ENCODE measurements around the gene S100A7. TPM values are rescaled to one million over a fixed set of nuclear protein-coding genes. Genes with fewer than 3 reads are reported as not detected.

The S100A7 gene
- total RNA-seq, 1 donor = not detected

DNA sequence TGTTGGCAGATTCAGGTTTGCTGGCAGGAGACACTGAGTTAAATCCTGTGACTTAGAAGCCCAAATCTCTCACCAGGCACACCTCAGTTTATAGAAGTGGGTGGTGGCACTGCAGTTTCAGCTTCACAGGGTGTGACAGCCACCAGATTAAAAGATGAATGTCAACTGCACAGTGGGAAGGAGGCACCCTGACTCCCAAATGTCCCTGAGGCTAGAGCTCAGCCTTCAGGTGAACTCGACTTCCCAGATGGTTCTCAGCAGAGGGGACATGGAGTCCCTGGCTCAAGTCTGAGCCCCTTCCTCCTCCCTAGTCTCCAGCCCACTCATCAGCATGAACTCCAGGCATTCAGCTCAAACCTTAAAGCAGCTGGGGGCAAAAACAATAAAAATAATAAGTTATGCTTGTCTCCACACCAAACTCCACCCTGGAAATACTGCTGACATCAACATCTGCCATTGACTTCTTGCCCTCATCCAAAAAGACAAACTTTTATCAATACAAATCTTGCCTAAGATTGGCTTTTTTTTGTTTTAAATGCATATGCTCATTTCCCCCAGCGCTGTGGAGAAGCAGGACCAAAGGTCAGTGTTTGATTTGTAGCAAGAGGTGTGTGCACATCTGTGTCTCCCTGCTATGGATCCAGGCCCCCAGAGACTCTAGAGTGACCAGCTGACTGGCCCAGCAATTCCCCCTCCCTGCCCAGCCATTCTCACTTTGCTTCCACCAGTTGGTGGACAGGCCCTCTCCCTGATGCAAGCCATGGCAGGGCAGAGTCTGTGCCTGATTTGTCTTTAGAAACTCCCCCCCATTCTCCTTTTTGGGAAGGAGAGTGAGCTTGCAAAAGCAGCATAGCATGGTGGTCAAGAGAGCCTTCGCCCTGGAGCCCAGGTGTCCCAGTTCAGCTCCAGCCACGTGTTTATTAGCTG, 18.5 kb upstream of the S100A7 start:
- TF ChIP-seq, protein P1, sequence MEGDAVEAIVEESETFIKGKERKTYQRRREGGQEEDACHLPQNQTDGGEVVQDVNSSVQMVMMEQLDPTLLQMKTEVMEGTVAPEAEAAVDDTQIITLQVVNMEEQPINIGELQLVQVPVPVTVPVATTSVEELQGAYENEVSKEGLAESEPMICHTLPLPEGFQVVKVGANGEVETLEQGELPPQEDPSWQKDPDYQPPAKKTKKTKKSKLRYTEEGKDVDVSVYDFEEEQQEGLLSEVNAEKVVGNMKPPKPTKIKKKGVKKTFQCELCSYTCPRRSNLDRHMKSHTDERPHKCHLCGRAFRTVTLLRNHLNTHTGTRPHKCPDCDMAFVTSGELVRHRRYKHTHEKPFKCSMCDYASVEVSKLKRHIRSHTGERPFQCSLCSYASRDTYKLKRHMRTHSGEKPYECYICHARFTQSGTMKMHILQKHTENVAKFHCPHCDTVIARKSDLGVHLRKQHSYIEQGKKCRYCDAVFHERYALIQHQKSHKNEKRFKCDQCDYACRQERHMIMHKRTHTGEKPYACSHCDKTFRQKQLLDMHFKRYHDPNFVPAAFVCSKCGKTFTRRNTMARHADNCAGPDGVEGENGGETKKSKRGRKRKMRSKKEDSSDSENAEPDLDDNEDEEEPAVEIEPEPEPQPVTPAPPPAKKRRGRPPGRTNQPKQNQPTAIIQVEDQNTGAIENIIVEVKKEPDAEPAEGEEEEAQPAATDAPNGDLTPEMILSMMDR (IDR thresholded peaks at IDR 0.05; ENCODE audit: insufficient read depth, low read depth, low read length) = no peak
- H3K4me3 ChIP-seq (ENCODE audit: low read depth, low read length) = no peak overlapping the region
- no peak for DNase-seq (ENCODE audit: low read depth)

DNA sequence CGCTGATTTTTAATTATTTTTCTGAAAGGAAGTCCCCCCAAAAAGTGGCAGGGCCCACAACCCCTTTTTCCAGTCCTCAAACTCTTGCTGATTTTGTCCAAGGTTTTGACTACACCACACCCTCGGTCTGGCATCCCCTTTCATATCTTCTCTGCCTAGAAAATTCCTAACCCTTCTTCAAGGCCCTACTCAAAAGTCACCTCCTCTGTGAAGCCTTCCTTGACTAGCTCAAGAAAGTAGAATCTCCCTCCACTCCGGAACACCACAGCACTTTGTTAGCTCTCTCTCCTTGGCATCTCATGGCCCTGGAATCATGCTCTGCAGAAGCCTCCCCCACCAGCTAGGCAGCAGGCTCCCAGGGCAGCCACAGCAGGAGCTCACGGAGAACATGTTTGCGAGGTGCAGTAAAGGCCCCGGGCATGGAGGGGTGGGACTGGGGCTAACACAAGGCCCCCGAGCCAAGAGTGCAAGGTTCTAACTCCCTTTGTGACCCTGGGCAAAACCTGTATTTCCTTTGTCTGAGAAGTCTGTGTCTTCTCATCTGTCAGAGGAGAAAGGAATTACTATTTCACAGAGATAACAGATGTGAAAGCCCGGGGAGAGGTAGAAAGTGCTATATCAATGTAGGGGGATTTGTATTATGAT, 17.7 kb upstream of the S100A7 start:
- no peak overlapping the region for H3K4me3 ChIP-seq (ENCODE audit: low read depth, low read length)
- DNase-seq (ENCODE audit: low read depth) = no peak
- TF ChIP-seq, protein P1 (IDR thresholded peaks at IDR 0.05; ENCODE audit: insufficient read depth, low read depth, low read length) = no peak

DNA sequence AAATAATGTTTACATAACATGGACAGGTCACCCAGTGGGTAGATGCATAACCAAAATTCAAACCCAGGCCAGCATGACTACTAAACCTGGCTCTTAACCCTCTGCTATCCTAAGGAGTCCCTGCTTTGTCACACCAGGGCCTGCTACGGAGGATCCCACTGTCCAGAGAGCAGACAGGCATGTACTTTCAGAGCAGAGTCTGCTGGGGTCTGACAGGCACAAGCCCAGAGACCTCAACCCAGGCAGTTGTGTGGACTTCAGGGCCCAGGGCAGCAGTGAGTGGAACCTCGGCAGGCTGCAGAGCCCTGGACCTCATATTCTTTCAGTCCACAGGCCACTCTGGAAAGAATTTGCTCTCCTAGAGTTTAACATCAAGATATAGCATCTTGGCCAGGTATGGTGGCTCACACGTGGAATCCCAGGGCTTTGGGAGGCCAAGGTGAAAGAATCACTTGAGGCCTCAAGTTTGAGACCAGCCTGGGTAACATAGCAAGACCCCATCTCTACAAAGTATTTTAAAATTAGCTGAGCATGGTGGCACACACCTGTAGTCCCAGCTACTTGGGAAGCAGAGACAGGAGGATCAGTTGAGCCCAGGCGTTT, 16.1 kb upstream of the S100A7 start:
- DNase-seq (ENCODE audit: low read depth) = no peak
- no peak overlapping the region for H3K4me3 ChIP-seq (ENCODE audit: low read depth, low read length)
- TF ChIP-seq, protein P1 (IDR thresholded peaks at IDR 0.05; ENCODE audit: insufficient read depth, low read depth, low read length) = no peak

DNA sequence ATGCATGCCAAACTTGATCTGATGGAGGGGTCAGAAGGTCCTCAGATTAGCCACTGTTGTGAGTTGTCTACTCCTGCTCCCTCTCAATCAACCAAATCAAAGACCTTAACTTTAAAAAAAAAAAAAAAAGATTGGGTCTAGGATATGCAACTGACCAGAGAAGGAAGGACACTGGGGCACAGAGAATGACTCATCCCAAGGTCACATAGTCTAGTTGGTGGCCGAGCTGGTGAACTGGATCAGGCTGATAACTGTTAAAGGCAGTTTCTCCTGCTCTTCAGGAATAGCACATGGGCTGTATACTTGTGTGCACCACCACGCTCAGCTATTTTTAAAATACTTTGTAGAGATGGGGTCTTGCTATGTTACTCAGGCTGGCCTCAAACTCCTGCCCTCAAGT, 14.8 kb upstream of the S100A7 start:
- H3K4me3 ChIP-seq (ENCODE audit: low read depth, low read length) = no peak overlapping the region
- DNase-seq (ENCODE audit: low read depth) = no peak
- TF ChIP-seq, protein P1 (IDR thresholded peaks at IDR 0.05; ENCODE audit: insufficient read depth, low read depth, low read length) = no peak

DNA sequence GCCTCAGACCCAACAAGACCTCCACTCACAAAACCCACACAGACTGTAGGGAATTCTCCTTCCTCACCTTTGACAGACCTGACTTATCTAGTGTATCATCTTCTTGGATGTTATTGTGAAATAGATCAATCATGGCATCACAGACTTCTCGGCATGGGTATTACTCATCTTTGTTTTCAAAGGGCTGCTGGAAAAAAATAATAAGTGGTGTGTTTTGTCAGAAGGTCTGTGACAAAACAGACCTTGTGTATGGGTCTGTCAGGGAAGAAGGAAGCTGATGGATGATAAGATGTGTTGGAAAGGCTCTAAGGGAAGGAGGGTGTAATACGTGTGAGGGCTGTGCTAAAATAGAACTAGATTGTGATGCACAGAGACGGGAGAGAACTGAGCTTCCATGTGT, 13.9 kb upstream of the S100A7 start:
- DNase-seq (ENCODE audit: low read depth) = peak; percentile 32
- TF ChIP-seq, protein P1 (IDR thresholded peaks at IDR 0.05; ENCODE audit: insufficient read depth, low read depth, low read length) = no peak
- H3K4me3 ChIP-seq (ENCODE audit: low read depth, low read length) = no peak overlapping the region

DNA sequence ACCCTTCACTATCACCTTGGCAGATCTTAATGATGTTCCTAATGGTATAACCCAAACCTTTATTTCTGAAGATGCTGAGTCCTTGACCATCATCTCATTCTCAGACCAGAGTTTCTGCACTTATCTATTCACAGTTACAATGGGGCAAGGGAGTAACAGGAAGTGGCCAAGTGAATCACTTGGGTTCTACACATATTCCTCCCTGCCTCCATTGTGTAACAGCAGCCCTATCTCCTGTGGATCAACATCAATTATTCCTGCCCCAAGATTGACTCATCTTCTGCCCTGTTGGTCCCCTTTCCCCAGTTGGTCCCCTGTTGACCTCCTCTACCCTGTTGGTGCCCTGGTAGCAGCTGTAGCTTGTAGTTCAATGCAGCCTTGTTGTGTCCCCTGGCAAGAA, 10.3 kb upstream of the S100A7 start:
- H3K4me3 ChIP-seq (ENCODE audit: low read depth, low read length) = no peak overlapping the region
- TF ChIP-seq, protein P1 (IDR thresholded peaks at IDR 0.05; ENCODE audit: insufficient read depth, low read depth, low read length) = no peak
- no peak for DNase-seq (ENCODE audit: low read depth)
